K562 (cell line): ENCODE data around the gene IDH1. TPM values are rescaled to one million over a fixed set of nuclear protein-coding genes. Genes with fewer than 3 reads are reported as not detected.
A peak's percentile ranks its signal among the peaks of the same experiment; 100 is the strongest.

Experiments
- C11orf30 ChIP-seq: fragments of 450-650 bp; IDR thresholded peaks from 2 replicates; pipeline ENCODE4 v1.6.1; 2016; ENCODE audit warnings: low read depth, mild to moderate bottlenecking
- GABPB1 ChIP-seq: sonication (generic); formaldehyde crosslinking; IDR thresholded peaks from 2 replicates; pipeline ENCODE4 v1.8.0; 2022; ENCODE audit warnings: mild to moderate bottlenecking, missing genetic modification reagents
- MECOM ChIP-seq: fragments of 250-450 bp; sonication (Bioruptor Pico); IDR thresholded peaks from 2 replicates; pipeline ENCODE4 v1.8.0; 2022; ENCODE audit warnings: inconsistent platforms
- RBFOX2 ChIP-seq: fragments of 200-400 bp; formaldehyde crosslinking; IDR thresholded peaks from 2 replicates; pipeline ENCODE4 v1.6.1; 2017; ENCODE audit warnings: low read depth, mild to moderate bottlenecking, low read length, moderate library complexity
- SIN3A ChIP-seq, 2 experiments: fragments of 150-350 bp in 1 of 2; IDR thresholded peaks; 2 replicates each; pipeline ENCODE4 v1.6.1; 2011 to 2016; ENCODE audit warnings: borderline replicate concordance in 2 of 2, low read depth in 2 of 2, low read length in 2 of 2, mild to moderate bottlenecking in 2 of 2, moderate library complexity in 2 of 2; ENCODE audit not compliant: control insufficient read depth in 1 of 2
- ZNF584 ChIP-seq: fragments of 200-800 bp; sonication (Bioruptor generic); IDR thresholded peaks from 2 replicates; pipeline ENCODE4 v1.6.1; 2016; ENCODE audit warnings: low read depth, mild to moderate bottlenecking, missing genetic modification characterization, missing compliant biosample characterization
- ZNF668 ChIP-seq: fragments of 250-450 bp; sonication (Bioruptor Pico); IDR thresholded peaks from 2 replicates; pipeline ENCODE4 v1.8.0; 2022; ENCODE audit warnings: mild to moderate bottlenecking, inconsistent platforms
- ZZZ3 ChIP-seq: fragments of 450-650 bp; IDR thresholded peaks from 2 replicates; pipeline ENCODE4 v1.6.1; 2016; ENCODE audit warnings: antibody characterized with exemption, mild to moderate bottlenecking, moderate library complexity
- polyA plus RNA-seq, 8 experiments: library from polyadenylated mRNA; depleted of rRNA in 4 of 8; stranded (reverse) in 5 of 8; unstranded in 3 of 8; fragments of >200 nt; fragmentation: Nextera tagmentation in 2 of 8; fragmentation: Illumina TruSeq in 1 of 8; extraction: Ambion mirVana in 2 of 8; extraction: Trizol in 1 of 8; gene quantifications; 2 replicates each; pipeline versions ENCODE4 v1.2.1 to v1.2.3, GENCODE V29; 2011 to 2014; ENCODE audit warnings: inconsistent platforms in 1 of 8, missing spikeins in 1 of 8
- total RNA-seq, 7 experiments: library from RNA; depleted of rRNA in 6 of 7; stranded (reverse); fragments of >200 nt in 6 of 7; fragmentation: Illumina TruSeq in 2 of 7; extraction: Trizol in 2 of 7; gene quantifications; 2 replicates each; pipeline versions ENCODE4 v1.2.1 to v1.2.3, GENCODE V29; 2011 to 2021; ENCODE audit warnings: low replicate concordance in 1 of 7
- TF ChIP-seq, protein P1 (sequence below): fragments of 250-450 bp; sonication (Bioruptor Pico); IDR thresholded peaks from 2 replicates; pipeline ENCODE4 v1.4.0; 2020; ENCODE audit warnings: borderline replicate concordance
- TF ChIP-seq, protein P2 (sequence below), 2 experiments: fragments of 450-650 bp; IDR thresholded peaks; 2 replicates each; pipeline ENCODE4 v1.6.1; 2018; ENCODE audit warnings: mild to moderate bottlenecking in 2 of 2, low read depth in 1 of 2; ENCODE audit not compliant: partially characterized antibody in 2 of 2
- TF ChIP-seq, protein P3 (sequence below): fragments of 450-650 bp; IDR thresholded peaks from 2 replicates; pipeline ENCODE4 v1.6.1; 2016; ENCODE audit warnings: mild to moderate bottlenecking

The IDH1 gene
- total and polyA plus RNA-seq, 9 of the 15 experiments (the other 6 are each of a cell fraction or from before 2014, with no cell fraction given): 61.9 to 194 (median 101) TPM

DNA sequence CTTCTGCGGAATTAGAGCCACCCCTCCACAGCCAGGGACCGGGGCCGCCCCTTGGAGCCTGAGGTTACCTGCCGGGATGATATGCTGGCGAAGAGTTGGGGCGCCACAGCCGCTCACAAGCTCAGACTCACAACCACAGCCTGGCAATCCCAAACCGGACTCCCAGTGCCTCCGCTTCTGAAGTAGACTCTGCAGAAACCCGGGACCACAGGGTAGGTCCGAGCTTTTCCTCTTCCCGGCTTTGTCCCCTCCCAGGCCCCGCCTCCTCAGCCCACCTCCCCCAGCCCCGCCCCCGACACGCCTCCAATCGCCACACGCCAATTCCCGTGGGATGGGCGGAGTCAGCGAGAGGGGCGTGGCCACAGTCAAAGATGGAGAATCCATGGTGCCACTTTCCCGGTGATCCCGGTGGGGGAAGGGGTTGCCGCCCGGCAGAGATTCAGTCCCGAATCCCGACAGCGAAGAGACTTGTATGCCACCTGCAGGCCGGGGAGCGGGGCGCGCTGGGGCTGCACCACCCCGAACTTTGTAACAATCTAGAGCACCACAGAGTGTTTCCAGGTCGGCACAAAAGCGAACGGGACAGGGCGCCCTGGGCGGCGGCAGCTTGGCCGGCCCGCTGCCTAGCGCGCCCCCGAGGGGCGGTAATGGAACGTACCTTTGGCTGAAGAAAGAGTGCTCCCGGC is at the start of gene IDH1 (continued):
- TF ChIP-seq, protein P1, sequence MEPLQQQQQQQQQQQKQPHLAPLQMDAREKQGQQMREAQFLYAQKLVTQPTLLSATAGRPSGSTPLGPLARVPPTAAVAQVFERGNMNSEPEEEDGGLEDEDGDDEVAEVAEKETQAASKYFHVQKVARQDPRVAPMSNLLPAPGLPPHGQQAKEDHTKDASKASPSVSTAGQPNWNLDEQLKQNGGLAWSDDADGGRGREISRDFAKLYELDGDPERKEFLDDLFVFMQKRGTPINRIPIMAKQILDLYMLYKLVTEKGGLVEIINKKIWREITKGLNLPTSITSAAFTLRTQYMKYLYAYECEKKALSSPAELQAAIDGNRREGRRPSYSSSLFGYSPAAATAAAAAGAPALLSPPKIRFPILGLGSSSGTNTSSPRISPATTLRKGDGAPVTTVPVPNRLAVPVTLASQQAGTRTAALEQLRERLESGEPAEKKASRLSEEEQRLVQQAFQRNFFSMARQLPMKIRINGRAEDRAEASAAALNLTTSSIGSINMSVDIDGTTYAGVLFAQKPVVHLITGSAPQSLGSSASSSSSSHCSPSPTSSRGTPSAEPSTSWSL (CRISPR knock-in tag): no peak
- no peak for TF ChIP-seq ZZZ3
- peak in 1 of 2 experiments; percentile 51; a peak in 1 of 4 replicates for TF ChIP-seq SIN3A (IDR thresholded peaks at IDR 0.05; ENCODE audit: borderline replicate concordance in 2 of 2, control insufficient read depth in 1 of 2, low read depth in 2 of 2, low read length in 2 of 2)
- TF ChIP-seq C11orf30: peak; percentile 50
- peak; percentile 76 for TF ChIP-seq RBFOX2
- TF ChIP-seq MECOM: no peak
- TF ChIP-seq ZNF584 (CRISPR knock-in tag): no peak
- TF ChIP-seq, protein P2, sequence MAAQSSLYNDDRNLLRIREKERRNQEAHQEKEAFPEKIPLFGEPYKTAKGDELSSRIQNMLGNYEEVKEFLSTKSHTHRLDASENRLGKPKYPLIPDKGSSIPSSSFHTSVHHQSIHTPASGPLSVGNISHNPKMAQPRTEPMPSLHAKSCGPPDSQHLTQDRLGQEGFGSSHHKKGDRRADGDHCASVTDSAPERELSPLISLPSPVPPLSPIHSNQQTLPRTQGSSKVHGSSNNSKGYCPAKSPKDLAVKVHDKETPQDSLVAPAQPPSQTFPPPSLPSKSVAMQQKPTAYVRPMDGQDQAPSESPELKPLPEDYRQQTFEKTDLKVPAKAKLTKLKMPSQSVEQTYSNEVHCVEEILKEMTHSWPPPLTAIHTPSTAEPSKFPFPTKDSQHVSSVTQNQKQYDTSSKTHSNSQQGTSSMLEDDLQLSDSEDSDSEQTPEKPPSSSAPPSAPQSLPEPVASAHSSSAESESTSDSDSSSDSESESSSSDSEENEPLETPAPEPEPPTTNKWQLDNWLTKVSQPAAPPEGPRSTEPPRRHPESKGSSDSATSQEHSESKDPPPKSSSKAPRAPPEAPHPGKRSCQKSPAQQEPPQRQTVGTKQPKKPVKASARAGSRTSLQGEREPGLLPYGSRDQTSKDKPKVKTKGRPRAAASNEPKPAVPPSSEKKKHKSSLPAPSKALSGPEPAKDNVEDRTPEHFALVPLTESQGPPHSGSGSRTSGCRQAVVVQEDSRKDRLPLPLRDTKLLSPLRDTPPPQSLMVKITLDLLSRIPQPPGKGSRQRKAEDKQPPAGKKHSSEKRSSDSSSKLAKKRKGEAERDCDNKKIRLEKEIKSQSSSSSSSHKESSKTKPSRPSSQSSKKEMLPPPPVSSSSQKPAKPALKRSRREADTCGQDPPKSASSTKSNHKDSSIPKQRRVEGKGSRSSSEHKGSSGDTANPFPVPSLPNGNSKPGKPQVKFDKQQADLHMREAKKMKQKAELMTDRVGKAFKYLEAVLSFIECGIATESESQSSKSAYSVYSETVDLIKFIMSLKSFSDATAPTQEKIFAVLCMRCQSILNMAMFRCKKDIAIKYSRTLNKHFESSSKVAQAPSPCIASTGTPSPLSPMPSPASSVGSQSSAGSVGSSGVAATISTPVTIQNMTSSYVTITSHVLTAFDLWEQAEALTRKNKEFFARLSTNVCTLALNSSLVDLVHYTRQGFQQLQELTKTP (IDR thresholded peaks at IDR 0.05; ENCODE audit: low read depth in 1 of 2, partially characterized antibody in 2 of 2): no peak
- TF ChIP-seq ZNF668: no peak
- TF ChIP-seq GABPB1 (CRISPR knock-in tag): peak; percentile 58; the same call in 1 of the 2 replicates
- TF ChIP-seq, protein P3, sequence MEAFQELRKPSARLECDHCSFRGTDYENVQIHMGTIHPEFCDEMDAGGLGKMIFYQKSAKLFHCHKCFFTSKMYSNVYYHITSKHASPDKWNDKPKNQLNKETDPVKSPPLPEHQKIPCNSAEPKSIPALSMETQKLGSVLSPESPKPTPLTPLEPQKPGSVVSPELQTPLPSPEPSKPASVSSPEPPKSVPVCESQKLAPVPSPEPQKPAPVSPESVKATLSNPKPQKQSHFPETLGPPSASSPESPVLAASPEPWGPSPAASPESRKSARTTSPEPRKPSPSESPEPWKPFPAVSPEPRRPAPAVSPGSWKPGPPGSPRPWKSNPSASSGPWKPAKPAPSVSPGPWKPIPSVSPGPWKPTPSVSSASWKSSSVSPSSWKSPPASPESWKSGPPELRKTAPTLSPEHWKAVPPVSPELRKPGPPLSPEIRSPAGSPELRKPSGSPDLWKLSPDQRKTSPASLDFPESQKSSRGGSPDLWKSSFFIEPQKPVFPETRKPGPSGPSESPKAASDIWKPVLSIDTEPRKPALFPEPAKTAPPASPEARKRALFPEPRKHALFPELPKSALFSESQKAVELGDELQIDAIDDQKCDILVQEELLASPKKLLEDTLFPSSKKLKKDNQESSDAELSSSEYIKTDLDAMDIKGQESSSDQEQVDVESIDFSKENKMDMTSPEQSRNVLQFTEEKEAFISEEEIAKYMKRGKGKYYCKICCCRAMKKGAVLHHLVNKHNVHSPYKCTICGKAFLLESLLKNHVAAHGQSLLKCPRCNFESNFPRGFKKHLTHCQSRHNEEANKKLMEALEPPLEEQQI: peak; percentile 54; the same call in 1 of the 2 replicates
